ENCODE data around the gene SNRNP70. TPM values are rescaled to one million over a fixed set of nuclear protein-coding genes. Genes with fewer than 3 reads are reported as not detected.
A peak's percentile ranks its signal among the peaks of the same experiment; 100 is the strongest.

Gene SNRNP70
- total RNA-seq, 1 experiment from 2014 or later, result 325 TPM

- Mint-ChIP-seq H3K9me3 (ENCODE audit: low read depth, unreplicated experiment) (peaks cover 8% of the 10 kb centered on the region), H3K36me3 (ENCODE audit: insufficient read depth, unreplicated experiment) (peaks cover 42% of the 10 kb centered on the region), H3K4me1 (ENCODE audit: low read depth, unreplicated experiment) (peaks cover 18% of the 10 kb centered on the region), H3K27me3 (ENCODE audit: unreplicated experiment) (peaks cover 62% of the 10 kb centered on the region), H3K27ac (ENCODE audit: unreplicated experiment) (peak overlapping the region; percentile 11), H3K4me3 (ENCODE audit: low read depth, unreplicated experiment) (peak overlapping the region; percentile 71)
- TF ChIP-seq CTCF (IDR thresholded peaks at IDR 0.05; ENCODE audit: unreplicated experiment), result no peak
- intact Hi-C loops (cut with micrococcal nuclease; ENCODE audit: unreplicated experiment), result no loop called here
- no TSS peak for BruUV-seq (replicated peaks)
- CTCF ChIA-PET, result interaction anchor here (0.7 to 3.0 kb wide), 10 partner anchors 10 to 294 kb away, joined by 3 to 22 read pairs (median 4); partner anchors contain the start of genes GYS1, LIN7B and RUVBL2
- peak; percentile 100 for DNase-seq
These were observed 63.8 kb downstream of the SNRNP70 start for GRCh38 chr19:49148784-49149651.

GRCh38 chr19:49149652-49150105 lies 64.4 kb downstream of the SNRNP70 start:
- CTCF ChIA-PET, result interaction anchor here (0.7 to 3.0 kb wide), 9 partner anchors 10 to 293 kb away, joined by 3 to 22 read pairs (median 5); partner anchors contain the start of genes GYS1, LIN7B and RUVBL2
- Mint-ChIP-seq H3K9me3 (ENCODE audit: low read depth, unreplicated experiment) (peaks cover 14% of the 10 kb centered on the region), H3K27me3 (ENCODE audit: unreplicated experiment) (peaks cover 68% of the 10 kb centered on the region), H3K36me3 (ENCODE audit: insufficient read depth, unreplicated experiment) (peaks cover 48% of the 10 kb centered on the region), H3K27ac (ENCODE audit: unreplicated experiment) (peak overlapping the region; percentile 11), H3K4me3 (ENCODE audit: low read depth, unreplicated experiment) (peak overlapping the region; percentile 71), H3K4me1 (ENCODE audit: low read depth, unreplicated experiment) (peaks cover 18% of the 10 kb centered on the region)
- intact Hi-C loops (cut with micrococcal nuclease; ENCODE audit: unreplicated experiment), result no loop called here
- BruUV-seq (replicated peaks), result TSS peak; percentile 86
- TF ChIP-seq CTCF (IDR thresholded peaks at IDR 0.05; ENCODE audit: unreplicated experiment), result no peak
- DNase-seq, result peak; percentile 66

- TSS peak; percentile 84 for BruUV-seq (replicated peaks)
These were observed 65.1 kb downstream of the SNRNP70 start for GRCh38 chr19:49150106-49150943.

More at GRCh38 chr19:49150106-49150943, 65.1 kb downstream of the SNRNP70 start:
- peaks cover 16% of the 10 kb centered on the region for H3K4me1 Mint-ChIP-seq (ENCODE audit: low read depth, unreplicated experiment)
- peak overlapping the region; percentile 11 for H3K27ac Mint-ChIP-seq (ENCODE audit: unreplicated experiment)
- H3K4me3 Mint-ChIP-seq (ENCODE audit: low read depth, unreplicated experiment), result peak overlapping the region; percentile 71
- CTCF ChIA-PET, result interaction anchor here (0.6 to 3.0 kb wide), 4 partner anchors 9 to 48 kb away, joined by 3 to 22 read pairs (median 4); no protein-coding TSS in a partner anchor
- H3K9me3 Mint-ChIP-seq (ENCODE audit: low read depth, unreplicated experiment), result peaks cover 16% of the 10 kb centered on the region
- DNase-seq, result peak; percentile 88
- H3K27me3 Mint-ChIP-seq (ENCODE audit: unreplicated experiment), result peaks cover 75% of the 10 kb centered on the region
- no peak for TF ChIP-seq CTCF (IDR thresholded peaks at IDR 0.05; ENCODE audit: unreplicated experiment)
- H3K36me3 Mint-ChIP-seq (ENCODE audit: insufficient read depth, unreplicated experiment), result peaks cover 52% of the 10 kb centered on the region
- intact Hi-C loops (cut with micrococcal nuclease; ENCODE audit: unreplicated experiment), result no loop called here
